ENCODE measurements around the gene HNF4A. TPM values are rescaled to one million over a fixed set of nuclear protein-coding genes. Genes with fewer than 3 reads are reported as not detected.

The HNF4A gene
- total and polyA plus RNA-seq, 2 of the 4 experiments (the other 2 are of a cell fraction), result not detected

- H3K36me3 ChIP-seq (ENCODE audit: control insufficient read depth, insufficient read depth, low read length), result no peaks in the 10 kb centered on the region
- no peak overlapping the region for H3K4me2 ChIP-seq (ENCODE audit: low read depth, low read length)
- H3K56ac ChIP-seq (ENCODE audit: extremely low read depth, insufficient read depth, low read length), result no peak overlapping the region
- H3K9me1 ChIP-seq (ENCODE audit: insufficient read depth, low read length), result no peaks in the 10 kb centered on the region
- H3K9ac ChIP-seq (ENCODE audit: low read depth, low read length), result no peak overlapping the region
- POLR2A ChIA-PET (ENCODE audit: unreplicated experiment), result no interaction called here
- CTCF ChIA-PET, result no interaction called here
- WGBS, 2 experiments (ENCODE audit: extremely low coverage in 2 of 2, insufficient read length in 1 of 2), result no CpG with 5 or more reads among the region's 4 CpGs
- H2AK5ac ChIP-seq (ENCODE audit: low read depth, low read length), result no peak overlapping the region
- no peak overlapping the region for H3K4me3 ChIP-seq (ENCODE audit: insufficient read depth, low read depth, low read length)
- no peak overlapping the region for H2BK15ac ChIP-seq (ENCODE audit: low read depth, low read length)
- H3K14ac ChIP-seq (replicated peaks; ENCODE audit: low read depth, low read length), result no peak overlapping the region
- intact Hi-C loops (cut with micrococcal nuclease) (no loop called here), in situ Hi-C loops (cut with MboI; ENCODE audit: low sequenced_read_pairs) (no loop called here), dilution Hi-C loops (cut with HindIII; ENCODE audit: low sequenced_read_pairs, unreplicated experiment) (no loop called here)
- no peak overlapping the region for H2BK120ac ChIP-seq (ENCODE audit: low read depth, low read length)
- H3K27ac ChIP-seq (ENCODE audit: insufficient read depth, low read length), result no peak overlapping the region
- H4K20me1 ChIP-seq (ENCODE audit: insufficient read depth, low read length), result no peaks in the 10 kb centered on the region
- H2BK20ac ChIP-seq (ENCODE audit: low read depth, low read length), result no peak overlapping the region
- H4K8ac ChIP-seq (ENCODE audit: low read depth in 2 of 2, low read length in 2 of 2), result no peak overlapping the region
- H3K23ac ChIP-seq (ENCODE audit: low read depth, low read length), result no peak overlapping the region
- no peak overlapping the region for H4K5ac ChIP-seq (ENCODE audit: low read depth, low read length)
- H3K79me1 ChIP-seq (ENCODE audit: low read depth in 1 of 2, low read length in 2 of 2), result no peaks in the 10 kb centered on the region
- no TSS peak for BruUV-seq (replicated peaks)
- H2AK9ac ChIP-seq (replicated peaks; ENCODE audit: low read depth, low read length, poor library complexity), result no peak overlapping the region
- no peak for TF ChIP-seq MAFK (IDR thresholded peaks at IDR 0.05; ENCODE audit: low read depth, low read length)
- TF ChIP-seq SMC3 (IDR thresholded peaks at IDR 0.05; ENCODE audit: low read depth, low read length), result no peak
- no peak for TF ChIP-seq CEBPB (IDR thresholded peaks at IDR 0.05; ENCODE audit: low read depth, low read length)
- TF ChIP-seq MAZ (IDR thresholded peaks at IDR 0.05; ENCODE audit: borderline replicate concordance, low read depth, low read length), result no peak
- H2AFZ ChIP-seq (replicated peaks; ENCODE audit: low read length, poor library complexity), result no peak overlapping the region
- H4K91ac ChIP-seq (ENCODE audit: insufficient read depth, low read depth, low read length), result no peak overlapping the region
- ATAC-seq (ENCODE audit: low read depth) (no peak), DNase-seq (no peak)
- H2BK5ac ChIP-seq (ENCODE audit: low read depth, low read length, poor library complexity, severe bottlenecking), result no peak overlapping the region
- no peak overlapping the region for H3K4ac ChIP-seq (ENCODE audit: low read depth, low read length)
- H3K27me3 ChIP-seq (ENCODE audit: control insufficient read depth, insufficient read depth, low read length), result peaks cover 40% of the 10 kb centered on the region
- H3K9me3 ChIP-seq (ENCODE audit: control insufficient read depth, insufficient read depth, low read length), result no peaks in the 10 kb centered on the region
- H3K18ac ChIP-seq (ENCODE audit: low read depth, low read length), result no peak overlapping the region
- H3K4me1 ChIP-seq (ENCODE audit: control insufficient read depth, insufficient read depth, low read length), result no peaks in the 10 kb centered on the region
Measured at GRCh38 chr20:44431118-44431501, 75.6 kb downstream of the HNF4A start.
